ENCODE data around the gene CCDC61. TPM values are rescaled to one million over a fixed set of nuclear protein-coding genes. Genes with fewer than 3 reads are reported as not detected.

The CCDC61 gene
- total RNA-seq, 1 experiment from 2014 or later, result 16.9 TPM

GRCh38 chr19:46035546-46035945 lies 40.3 kb downstream of the CCDC61 start:
- Histone ChIP-seq H3K4ac (ENCODE audit: low read depth, low read length) (no peak overlapping the region), H2BK5ac (ENCODE audit: insufficient read length, low read length) (no peak overlapping the region), H3K23me2 (ENCODE audit: insufficient read length, low read depth, low read length, poor library complexity, severe bottlenecking) (no peaks in the 10 kb centered on the region), H3K23ac (ENCODE audit: insufficient read length, low read depth, low read length) (no peak overlapping the region), H3K9me3 (ENCODE audit: control insufficient read depth, low read depth, low read length) (no peaks in the 10 kb centered on the region), H3K56ac (ENCODE audit: insufficient read length, low read depth, low read length) (no peak overlapping the region), H2AFZ (ENCODE audit: low read length) (no peak overlapping the region), H3K27me3 (ENCODE audit: insufficient read depth, low read length) (no peaks in the 10 kb centered on the region), H2BK120ac (ENCODE audit: low read depth, low read length, poor library complexity, severe bottlenecking) (no peak overlapping the region), H4K20me1 (ENCODE audit: control insufficient read depth, insufficient read depth, insufficient read length) (no peaks in the 10 kb centered on the region), H4K5ac (ENCODE audit: insufficient read length, low read depth, low read length) (no peak overlapping the region), H3K14ac (ENCODE audit: insufficient read depth, low read length) (no peak overlapping the region), H4K8ac (replicated peaks; ENCODE audit: insufficient read length, low read depth, low read length) (no peak overlapping the region), H2AK5ac (ENCODE audit: insufficient read length, low read length) (no peak overlapping the region), H2BK20ac (ENCODE audit: low read depth, low read length, poor library complexity, severe bottlenecking) (no peak overlapping the region), H2BK12ac (ENCODE audit: insufficient read length, low read depth, low read length) (no peak overlapping the region), H3K27ac (ENCODE audit: insufficient read length, low read depth, low read length) (no peak overlapping the region), H3K4me1 (ENCODE audit: insufficient read depth, low read length) (no peaks in the 10 kb centered on the region), H4K91ac (ENCODE audit: insufficient read length, low read depth, low read length) (no peak overlapping the region), H3T11ph (ENCODE audit: low read length) (no peak overlapping the region), H3K18ac (ENCODE audit: insufficient read length, low read depth, low read length) (no peak overlapping the region), H3K9ac (ENCODE audit: extremely low read depth, insufficient read length, low read length) (no peak overlapping the region), H3K79me2 (ENCODE audit: insufficient read depth, low read length) (no peaks in the 10 kb centered on the region), H3K4me2 (ENCODE audit: insufficient read depth, insufficient read length, low read length) (no peak overlapping the region), H3K79me1 (ENCODE audit: insufficient read depth, low read depth, low read length, poor library complexity, severe bottlenecking) (no peaks in the 10 kb centered on the region), H2BK15ac (ENCODE audit: low read depth, low read length) (no peak overlapping the region)
- Mint-ChIP-seq H3K9me3 (peaks cover 12 to 17% of the 10 kb centered on the region in 2 experiments; a peak in 4 of 5 replicates), H3K36me3 (ENCODE audit: insufficient read depth in 1 of 3, low read depth in 3 of 3) (no peaks in the 10 kb centered on the region; a peak in 1 of 7 replicates), H3K27ac (no peak overlapping the region; a peak in 1 of 7 replicates), H3K4me1 (peaks cover 0 to 7% of the 10 kb centered on the region in 2 experiments; a peak in 2 of 4 replicates), H3K4me3 (no peak overlapping the region), H3K27me3 (ENCODE audit: low read depth) (peaks cover 20% of the 10 kb centered on the region)
- DNase-seq, result no peak
- no CpG with 5 or more reads among the region's 6 CpGs for WGBS (ENCODE audit: extremely low coverage, insufficient read length, low lambda C conversion rate)
- TF ChIP-seq, protein P1, sequence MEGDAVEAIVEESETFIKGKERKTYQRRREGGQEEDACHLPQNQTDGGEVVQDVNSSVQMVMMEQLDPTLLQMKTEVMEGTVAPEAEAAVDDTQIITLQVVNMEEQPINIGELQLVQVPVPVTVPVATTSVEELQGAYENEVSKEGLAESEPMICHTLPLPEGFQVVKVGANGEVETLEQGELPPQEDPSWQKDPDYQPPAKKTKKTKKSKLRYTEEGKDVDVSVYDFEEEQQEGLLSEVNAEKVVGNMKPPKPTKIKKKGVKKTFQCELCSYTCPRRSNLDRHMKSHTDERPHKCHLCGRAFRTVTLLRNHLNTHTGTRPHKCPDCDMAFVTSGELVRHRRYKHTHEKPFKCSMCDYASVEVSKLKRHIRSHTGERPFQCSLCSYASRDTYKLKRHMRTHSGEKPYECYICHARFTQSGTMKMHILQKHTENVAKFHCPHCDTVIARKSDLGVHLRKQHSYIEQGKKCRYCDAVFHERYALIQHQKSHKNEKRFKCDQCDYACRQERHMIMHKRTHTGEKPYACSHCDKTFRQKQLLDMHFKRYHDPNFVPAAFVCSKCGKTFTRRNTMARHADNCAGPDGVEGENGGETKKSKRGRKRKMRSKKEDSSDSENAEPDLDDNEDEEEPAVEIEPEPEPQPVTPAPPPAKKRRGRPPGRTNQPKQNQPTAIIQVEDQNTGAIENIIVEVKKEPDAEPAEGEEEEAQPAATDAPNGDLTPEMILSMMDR (conservative IDR thresholded peaks at IDR 0.05), result no peak
